Nephron progenitor cell (in vitro differentiated cells): ENCODE data around the gene TIMP3.

Experiments used
- DNase-seq: peaks from one replicate; pipeline ENCODE4 v3.0.0; 2021
- H3K27ac Mint-ChIP-seq: 2 replicates; pipeline ENCODE4 v1.8.0; 2021; ENCODE audit warnings: mild to moderate bottlenecking, moderate library complexity, mixed read lengths
- H3K27me3 Mint-ChIP-seq: 2 replicates; pipeline ENCODE4 v1.8.0; 2021; ENCODE audit warnings: mild to moderate bottlenecking, low read depth, mixed read lengths; ENCODE audit not compliant: poor library complexity
- H3K36me3 Mint-ChIP-seq: 2 replicates; pipeline ENCODE4 v1.8.0; 2021; ENCODE audit warnings: low read depth, mixed read lengths
- H3K4me1 Mint-ChIP-seq: 2 replicates; pipeline ENCODE4 v1.8.0; 2021; ENCODE audit warnings: mixed read lengths
- H3K4me3 Mint-ChIP-seq: 2 replicates; pipeline ENCODE4 v1.8.0; 2021; ENCODE audit warnings: mild to moderate bottlenecking, moderate library complexity, mixed read lengths
- H3K9me3 Mint-ChIP-seq: 2 replicates; pipeline ENCODE4 v1.8.0; 2021; ENCODE audit warnings: mild to moderate bottlenecking, moderate library complexity, mixed read lengths
- CTCF ChIP-seq: fragments of 200-600 bp; sonication (generic); IDR thresholded peaks from 2 replicates; pipeline ENCODE4 v1.5.0; 2021; ENCODE audit warnings: antibody characterized with exemption

TIMP3 gene

GRCh38 chr22:32789797-32790620, 11.5 kb upstream of the TIMP3 start:
- H3K4me3 Mint-ChIP-seq, result no peak overlapping the region
- no peaks in the 10 kb centered on the region for H3K9me3 Mint-ChIP-seq
- peaks cover 8% of the 10 kb centered on the region for H3K27me3 Mint-ChIP-seq

GRCh38 chr22:32791056-32791455, 10.4 kb upstream of the TIMP3 start:
- Mint-ChIP-seq H3K27ac (no peak overlapping the region), H3K9me3 (no peaks in the 10 kb centered on the region), H3K36me3 (no peaks in the 10 kb centered on the region), H3K4me1 (peaks cover 13% of the 10 kb centered on the region), H3K4me3 (no peak overlapping the region), H3K27me3 (peaks cover 14% of the 10 kb centered on the region)
- TF ChIP-seq CTCF, result no peak
- no peak for DNase-seq

More at GRCh38 chr22:32789797-32790620, 11.5 kb upstream of the TIMP3 start:
- no peaks in the 10 kb centered on the region for H3K36me3 Mint-ChIP-seq
- H3K27ac Mint-ChIP-seq, result no peak overlapping the region
- H3K4me1 Mint-ChIP-seq, result peaks cover 16% of the 10 kb centered on the region
- no peak for DNase-seq
- no peak for TF ChIP-seq CTCF

- no peak overlapping the region for H3K27ac Mint-ChIP-seq
- DNase-seq, result no peak
- no peaks in the 10 kb centered on the region for H3K36me3 Mint-ChIP-seq
- H3K27me3 Mint-ChIP-seq, result peaks cover 18% of the 10 kb centered on the region
- H3K9me3 Mint-ChIP-seq, result no peaks in the 10 kb centered on the region
- TF ChIP-seq CTCF, result no peak
- H3K4me1 Mint-ChIP-seq, result peaks cover 17% of the 10 kb centered on the region
- no peak overlapping the region for H3K4me3 Mint-ChIP-seq
These were observed 10.0 kb upstream of the TIMP3 start for GRCh38 chr22:32791485-32791884.

GRCh38 chr22:32793589-32793988, 7.9 kb upstream of the TIMP3 start:
- H3K27ac Mint-ChIP-seq, result no peak overlapping the region
- peaks cover 19% of the 10 kb centered on the region for H3K4me1 Mint-ChIP-seq
- H3K36me3 Mint-ChIP-seq, result no peaks in the 10 kb centered on the region
- no peaks in the 10 kb centered on the region for H3K9me3 Mint-ChIP-seq
- DNase-seq, result no peak
- no peak for TF ChIP-seq CTCF
- no peak overlapping the region for H3K4me3 Mint-ChIP-seq
- H3K27me3 Mint-ChIP-seq, result peaks cover 39% of the 10 kb centered on the region

GRCh38 chr22:32794449-32795213, 6.9 kb upstream of the TIMP3 start:
- Mint-ChIP-seq H3K27ac (no peak overlapping the region), H3K4me3 (no peak overlapping the region), H3K4me1 (peaks cover 19% of the 10 kb centered on the region), H3K9me3 (no peaks in the 10 kb centered on the region), H3K27me3 (peaks cover 49% of the 10 kb centered on the region), H3K36me3 (no peaks in the 10 kb centered on the region)
- DNase-seq, result no peak
- no peak for TF ChIP-seq CTCF
